Gastrocnemius medialis (tissue), 4 donors: ENCODE measurements around the gene AGPAT3. TPM values are rescaled to one million over a fixed set of nuclear protein-coding genes. Genes with fewer than 3 reads are reported as not detected.

Experiments used
- ATAC-seq, 2 donors: fragments of 150-250 bp; one replicate each; pipeline ENCODE4 v1.9.1; 2016
- DNase-seq, 2 donors: peaks; one replicate each; pipeline ENCODE4 v3.0.0-alpha.2; 2019
- H3K27ac ChIP-seq, 4 donors: fragments of 200-600 bp; sonication (generic); 1 replicate in 1 of 4; 2 replicates in 3 of 4; pipeline ENCODE4 v1.5.1; 2016 to 2018; ENCODE audit warnings: mild to moderate bottlenecking in 2 of 4, moderate library complexity in 1 of 4
- H3K27me3 ChIP-seq, 3 donors: fragments of 200-600 bp; sonication (generic) in 2 of 3; 1 replicate in 1 of 3; 2 replicates in 2 of 3; pipeline versions ENCODE4 v1.5.1 to v1.6.0; 2016 to 2019; ENCODE audit warnings: mild to moderate bottlenecking in 1 of 3, moderate library complexity in 1 of 3
- H3K36me3 ChIP-seq, 2 donors: fragments of 200-600 bp; sonication (generic) in 1 of 2; one replicate each; pipeline ENCODE4 v1.5.1; 2017 to 2018
- H3K4me1 ChIP-seq, 2 donors: fragments of 200-600 bp; sonication (generic) in 1 of 2; one replicate each; pipeline ENCODE4 v1.5.1; 2016 to 2017; ENCODE audit warnings: mild to moderate bottlenecking in 2 of 2
- H3K4me3 ChIP-seq, 4 donors: fragments of 200-600 bp; sonication (generic) in 3 of 4; 1 replicate in 1 of 4; 2 replicates in 3 of 4; pipeline ENCODE4 v1.5.1; 2016 to 2019; ENCODE audit warnings: mild to moderate bottlenecking in 2 of 4
- H3K9me3 ChIP-seq, 3 donors: fragments of 200-600 bp; sonication (generic) in 2 of 3; 1 replicate in 1 of 3; 2 replicates in 2 of 3; pipeline ENCODE4 v1.5.1; 2016 to 2019
- CTCF ChIP-seq, 5 experiments: fragments of 450-650 bp in 3 of 5; fragments of 200-600 bp in 2 of 5; sonication (generic) in 2 of 5; IDR thresholded peaks in 4 of 5; conservative IDR thresholded peaks in 1 of 5; 1 replicate in 4 of 5; 2 replicates in 1 of 5; pipeline ENCODE4 v1.5.1; 2016 to 2019; ENCODE audit warnings: antibody characterized with exemption in 5 of 5, mild to moderate bottlenecking in 3 of 5, moderate library complexity in 3 of 5
- POLR2A ChIP-seq, 2 donors: fragments of 450-650 bp; IDR thresholded peaks; one replicate each; pipeline ENCODE4 v1.6.1; 2017; ENCODE audit warnings: antibody characterized with exemption in 2 of 2, mild to moderate bottlenecking in 2 of 2, moderate library complexity in 2 of 2
- in situ Hi-C, 4 donors: fragments of 200-750 bp; cut with MboI; loops; one replicate each; pipeline versions ENCODE4 v1.15.0 to v1.8.0; 2017; ENCODE audit warnings: low sequenced_read_pairs in 4 of 4
- intact Hi-C: fragments of 100-400 bp; cut with DNase I; formaldehyde crosslinking; loops from one replicate; pipeline ENCODE4 v1.15.1; 2023; ENCODE audit warnings: low total_unique reads
- total RNA-seq, 4 donors: library from RNA; depleted of rRNA; stranded (reverse); fragments of >200 nt; gene quantifications; one replicate each; pipeline versions ENCODE4 v1.1.0 to v1.2.3, GENCODE V29; 2016

Gene AGPAT3
- total RNA-seq, 4 donors from 2014 or later: 44.2 to 102 (median 59.3) TPM

GRCh38 chr21:43986544-43987451, 121.8 kb downstream of the AGPAT3 start:
- H3K27me3 ChIP-seq: no peaks in the 10 kb centered on the region
- TF ChIP-seq CTCF (IDR thresholded peaks at IDR 0.05 in 4 of 5, conservative IDR thresholded peaks at IDR 0.05 in 1 of 5) (no peak), POLR2A (IDR thresholded peaks at IDR 0.05) (no peak)
- peaks cover 4 to 14% of the 10 kb centered on the region in 2 donors for H3K4me1 ChIP-seq
- no peak for ATAC-seq
- no peak overlapping the region for H3K4me3 ChIP-seq
- H3K9me3 ChIP-seq: no peaks in the 10 kb centered on the region
- intact Hi-C loops: no loop called here
- DNase-seq: no peak
- peaks cover 0 to 18% of the 10 kb centered on the region in 2 donors for H3K36me3 ChIP-seq
- in situ Hi-C loops: no loop called here
- H3K27ac ChIP-seq: no peak overlapping the region

- H3K4me3 ChIP-seq: no peak overlapping the region
- intact Hi-C loops (no loop called here), in situ Hi-C loops (no loop called here)
- peaks cover 0 to 11% of the 10 kb centered on the region in 2 donors for H3K36me3 ChIP-seq
- DNase-seq (no peak), ATAC-seq (peak in 1 of 2 donors; percentile 48)
- TF ChIP-seq CTCF (IDR thresholded peaks at IDR 0.05 in 4 of 5, conservative IDR thresholded peaks at IDR 0.05 in 1 of 5) (no peak), POLR2A (IDR thresholded peaks at IDR 0.05) (no peak)
- no peak overlapping the region for H3K27ac ChIP-seq
- H3K9me3 ChIP-seq: no peaks in the 10 kb centered on the region
- H3K27me3 ChIP-seq: no peaks in the 10 kb centered on the region
- H3K4me1 ChIP-seq: peaks cover 4 to 14% of the 10 kb centered on the region in 2 donors
These were observed 122.5 kb downstream of the AGPAT3 start for GRCh38 chr21:43987509-43987908.

- no peak for TF ChIP-seq POLR2A (IDR thresholded peaks at IDR 0.05)
- intact Hi-C loops (no loop called here), in situ Hi-C loops (no loop called here)
- H3K36me3 ChIP-seq: peaks cover 0 to 6% of the 10 kb centered on the region in 2 donors
- H3K4me3 ChIP-seq: no peak overlapping the region
- no peaks in the 10 kb centered on the region for H3K27me3 ChIP-seq
- no peak for DNase-seq
- no peaks in the 10 kb centered on the region for H3K9me3 ChIP-seq
- peak; percentile 9 to 13 for ATAC-seq
- peaks cover 4 to 14% of the 10 kb centered on the region in 2 donors for H3K4me1 ChIP-seq
- no peak overlapping the region for H3K27ac ChIP-seq
These were observed 123.0 kb downstream of the AGPAT3 start for GRCh38 chr21:43988016-43988415.

GRCh38 chr21:43988506-43989230, 123.6 kb downstream of the AGPAT3 start:
- Histone ChIP-seq H3K4me3 (no peak overlapping the region), H3K27ac (no peak overlapping the region), H3K9me3 (no peaks in the 10 kb centered on the region), H3K36me3 (no peaks in the 10 kb centered on the region), H3K27me3 (no peaks in the 10 kb centered on the region), H3K4me1 (peaks cover 4 to 14% of the 10 kb centered on the region in 2 donors)
- TF ChIP-seq POLR2A (IDR thresholded peaks at IDR 0.05) (no peak), CTCF (IDR thresholded peaks at IDR 0.05 in 4 of 5, conservative IDR thresholded peaks at IDR 0.05 in 1 of 5) (no peak)
- ATAC-seq: no peak
- in situ Hi-C loops (no loop called here), intact Hi-C loops (no loop called here)
- no peak for DNase-seq

GRCh38 chr21:43989401-43989800, 124.4 kb downstream of the AGPAT3 start:
- Histone ChIP-seq H3K4me1 (peaks cover 4 to 14% of the 10 kb centered on the region in 2 donors), H3K36me3 (no peaks in the 10 kb centered on the region), H3K27ac (no peak overlapping the region), H3K9me3 (no peaks in the 10 kb centered on the region), H3K4me3 (no peak overlapping the region), H3K27me3 (no peaks in the 10 kb centered on the region)
- in situ Hi-C loops (no loop called here), intact Hi-C loops (no loop called here)
- TF ChIP-seq POLR2A (IDR thresholded peaks at IDR 0.05): no peak
- TF ChIP-seq CTCF (IDR thresholded peaks at IDR 0.05 in 4 of 5, conservative IDR thresholded peaks at IDR 0.05 in 1 of 5): no peak
- DNase-seq (no peak), ATAC-seq (no peak)
